Left lung (tissue), 10 donors: Measurements from ENCODE around the gene PEX13. TPM values are rescaled to one million over a fixed set of nuclear protein-coding genes. Genes with fewer than 3 reads are reported as not detected.
"Not testable (repeated sequence)": the region's sequence is repeated elsewhere in the genome, so short reads cannot be mapped to it uniquely, and the experiment has no call there.

Source experiments
- ATAC-seq: fragments of 200-7000 bp; cut with Tn5 transposase; one replicate; pipeline ENCODE4 v1.9.1; 2020; ENCODE audit warnings: moderate library complexity
- DNase-seq, 4 donors: peaks; one replicate each; pipeline ENCODE4 v3.0.0-alpha.2; 2013 to 2020
- H3K27ac ChIP-seq, 2 donors: fragments of 200-600 bp; sonication (generic) in 1 of 2; one replicate each; pipeline versions ENCODE4 v1.5.0 to v1.8.0; 2020 to 2021
- H3K27me3 ChIP-seq, 2 donors: fragments of 200-600 bp; sonication (generic) in 1 of 2; one replicate each; pipeline versions ENCODE4 v1.5.0 to v1.8.0; 2020 to 2021
- H3K36me3 ChIP-seq, 2 donors: fragments of 200-600 bp; sonication (generic) in 1 of 2; one replicate each; pipeline versions ENCODE4 v1.5.0 to v1.8.0; 2020 to 2021
- H3K4me1 ChIP-seq, 2 donors: fragments of 200-600 bp; one replicate each; pipeline ENCODE4 v1.8.0; 2021
- H3K4me3 ChIP-seq, 2 donors: fragments of 200-600 bp; sonication (generic) in 1 of 2; one replicate each; pipeline versions ENCODE4 v1.5.0 to v1.8.0; 2020 to 2021; ENCODE audit warnings: mild to moderate bottlenecking in 1 of 2
- H3K9me3 ChIP-seq, 2 donors: fragments of 200-600 bp; sonication (generic) in 1 of 2; one replicate each; pipeline versions ENCODE4 v1.5.0 to v1.8.0; 2020 to 2021
- CTCF ChIP-seq, 2 donors: fragments of 200-600 bp; sonication (generic) in 1 of 2; IDR thresholded peaks; one replicate each; pipeline versions ENCODE4 v1.5.0 to v1.8.0; 2021; ENCODE audit warnings: antibody characterized with exemption in 2 of 2
- intact Hi-C, 2 donors: fragments of 100-400 bp; cut with DNase I; formaldehyde crosslinking; loops; one replicate each; pipeline versions ENCODE4 v1.11.2 to v1.14.2; 2022
- polyA plus RNA-seq, 6 donors: library from polyadenylated mRNA; unstranded; fragments of 120-200 nt; gene quantifications; one replicate each; pipeline ENCODE4 v1.2.1, GENCODE V29; 2013; ENCODE audit not compliant: insufficient read length in 6 of 6
- total RNA-seq, 2 donors: library from RNA; stranded (reverse); fragmentation: NEBNext Ultra II Directional; extraction: Animal tissue kit (Norgen Biotek cat#: 25700); gene quantifications; one replicate each; pipeline ENCODE4 v1.2.1, GENCODE V29; 2021
- donor health status: DM: no; HTN: yes; CAD: no.
- donor health status: DM: no; HTN: no; CAD: no.

Gene PEX13
- total and polyA plus RNA-seq, 8 donors, result 24.7 to 31.4 (median 28.5) TPM

- Histone ChIP-seq H3K36me3 (peaks cover 0 to 7% of the 10 kb centered on the region in 2 donors), H3K4me1 (peaks cover 0 to 8% of the 10 kb centered on the region in 2 donors), H3K27me3 (no peaks in the 10 kb centered on the region), H3K9me3 (no peaks in the 10 kb centered on the region), H3K27ac (no peak overlapping the region), H3K4me3 (no peak overlapping the region)
- intact Hi-C loops, result no loop called here
- no peak for DNase-seq
- ATAC-seq, result peak; percentile 78
- no peak for TF ChIP-seq CTCF (IDR thresholded peaks at IDR 0.05)
Measured at GRCh38 chr2:61006486-61007105, 10.9 kb upstream of the PEX13 start.

GRCh38 chr2:61009355-61009754, 8.2 kb upstream of the PEX13 start:
- H3K36me3 ChIP-seq, result peaks cover 0 to 7% of the 10 kb centered on the region in 2 donors
- DNase-seq, result no peak
- H3K9me3 ChIP-seq, result no peaks in the 10 kb centered on the region
- H3K27me3 ChIP-seq, result no peaks in the 10 kb centered on the region
- H3K4me1 ChIP-seq, result peaks cover 6 to 29% of the 10 kb centered on the region in 2 donors
- H3K27ac ChIP-seq, result no peak overlapping the region
- TF ChIP-seq CTCF (IDR thresholded peaks at IDR 0.05), result no peak
- no peak overlapping the region for H3K4me3 ChIP-seq
- no peak for ATAC-seq
- intact Hi-C loops, result no loop called here

- DNase-seq, result no peak
- peak; percentile 5 for ATAC-seq
- Histone ChIP-seq H3K4me3 (no peak overlapping the region), H3K27ac (peak overlapping the region; percentile 60 to 61), H3K4me1 (peaks cover 6 to 52% of the 10 kb centered on the region in 2 donors), H3K27me3 (no peaks in the 10 kb centered on the region), H3K9me3 (no peaks in the 10 kb centered on the region), H3K36me3 (peaks cover 0 to 7% of the 10 kb centered on the region in 2 donors)
- intact Hi-C loops, result no loop called here
- TF ChIP-seq CTCF (IDR thresholded peaks at IDR 0.05), result no peak
Measured at GRCh38 chr2:61011678-61012077, 5.8 kb upstream of the PEX13 start.

- peak overlapping the region; percentile 60 to 61 for H3K27ac ChIP-seq
- H3K9me3 ChIP-seq, H3K36me3 ChIP-seq, DNase-seq, H3K4me3 ChIP-seq, ATAC-seq, intact Hi-C loops, H3K27me3 ChIP-seq: not testable (repeated sequence)
- peaks cover 6 to 52% of the 10 kb centered on the region in 2 donors for H3K4me1 ChIP-seq
Measured at GRCh38 chr2:61012303-61012702, 5.2 kb upstream of the PEX13 start.

GRCh38 chr2:61013382-61013781, 4.1 kb upstream of the PEX13 start:
- TF ChIP-seq CTCF (IDR thresholded peaks at IDR 0.05), result no peak
- H3K36me3 ChIP-seq, result peaks cover 0 to 4% of the 10 kb centered on the region in 2 donors
- no peak for ATAC-seq
- intact Hi-C loops, result no loop called here
- H3K27ac ChIP-seq, result no peak overlapping the region
- DNase-seq, result no peak
- H3K4me1 ChIP-seq, result peaks cover 6 to 53% of the 10 kb centered on the region in 2 donors
- no peaks in the 10 kb centered on the region for H3K27me3 ChIP-seq
- H3K4me3 ChIP-seq, result no peak overlapping the region
- no peaks in the 10 kb centered on the region for H3K9me3 ChIP-seq

GRCh38 chr2:61014763-61015162, 2.8 kb upstream of the PEX13 start:
- DNase-seq (no peak), ATAC-seq (no peak)
- Histone ChIP-seq H3K9me3 (no peaks in the 10 kb centered on the region), H3K4me3 (no peak overlapping the region), H3K27me3 (no peaks in the 10 kb centered on the region), H3K4me1 (peaks cover 6 to 66% of the 10 kb centered on the region in 2 donors), H3K27ac (peak overlapping the region; percentile 21 to 92), H3K36me3 (no peaks in the 10 kb centered on the region)
- intact Hi-C loops, result no loop called here
- no peak for TF ChIP-seq CTCF (IDR thresholded peaks at IDR 0.05)
